HEK293 (cell line): ENCODE data around the gene PCBP1.

ENCODE experiments used
- CTCF ChIP-seq: fragments of 450-650 bp; formaldehyde crosslinking; IDR thresholded peaks from 2 replicates; pipeline ENCODE4 v1.5.1; 2016; ENCODE audit warnings: missing biosample characterization, missing genetic modification characterization
- PBX3 ChIP-seq: sonication (generic); formaldehyde crosslinking; IDR thresholded peaks from 2 replicates; pipeline ENCODE4 v1.8.1; 2022; ENCODE audit warnings: mild to moderate bottlenecking, moderate library complexity, missing genetic modification reagents
- SETDB1 ChIP-seq: IDR thresholded peaks from one replicate; pipeline ENCODE4 v1.6.1; 2017; ENCODE audit warnings: mild to moderate bottlenecking, low read length, moderate library complexity, mixed read lengths; ENCODE audit not compliant: insufficient read length
- ZEB2 ChIP-seq: fragments of 450-650 bp; formaldehyde crosslinking; IDR thresholded peaks from 2 replicates; pipeline ENCODE4 v1.5.1; 2016; ENCODE audit warnings: missing biosample characterization, missing genetic modification characterization
- ZNF23 ChIP-seq: fragments of 450-650 bp; formaldehyde crosslinking; IDR thresholded peaks from 2 replicates; pipeline ENCODE4 v1.5.1; 2016; ENCODE audit warnings: missing biosample characterization, missing genetic modification characterization, borderline replicate concordance
- ZNF274 ChIP-seq, 2 experiments: fragments of 200-500 bp in 1 of 2; fragments of 450-650 bp in 1 of 2; sonication (Bioruptor generic) in 1 of 2; formaldehyde crosslinking in 1 of 2; IDR thresholded peaks; 2 replicates each; pipeline versions ENCODE4 v1.5.1 to v1.6.1; 2014 to 2016; ENCODE audit warnings: borderline replicate concordance in 1 of 2, inconsistent platforms in 1 of 2, low read length in 1 of 2, missing biosample characterization in 1 of 2, missing genetic modification characterization in 1 of 2
- ZNF335 ChIP-seq: fragments of 450-650 bp; formaldehyde crosslinking; conservative IDR thresholded peaks from 2 replicates; pipeline ENCODE4 v1.5.1; 2016; ENCODE audit warnings: missing biosample characterization, missing genetic modification characterization
- ZNF398 ChIP-seq: fragments of 450-650 bp; formaldehyde crosslinking; IDR thresholded peaks from 2 replicates; pipeline ENCODE4 v1.5.1; 2017; ENCODE audit warnings: missing biosample characterization, missing genetic modification characterization
- ZNF501 ChIP-seq: fragments of 450-650 bp; formaldehyde crosslinking; IDR thresholded peaks from 2 replicates; pipeline ENCODE4 v1.5.1; 2016; ENCODE audit warnings: missing biosample characterization, missing genetic modification characterization
- ZNF549 ChIP-seq: fragments of 450-650 bp; IDR thresholded peaks from 2 replicates; pipeline ENCODE4 v1.5.1; 2018; ENCODE audit warnings: missing biosample characterization, missing genetic modification characterization, mild to moderate bottlenecking, inconsistent platforms, moderate library complexity
- ZNF571 ChIP-seq: fragments of 450-650 bp; formaldehyde crosslinking; IDR thresholded peaks from 2 replicates; pipeline ENCODE4 v1.5.0; 2017; ENCODE audit warnings: missing biosample characterization, missing genetic modification characterization
- ZNF837 ChIP-seq: fragments of 450-650 bp; formaldehyde crosslinking; IDR thresholded peaks from 2 replicates; pipeline ENCODE4 v1.5.1; 2016; ENCODE audit warnings: missing biosample characterization, missing genetic modification characterization

GRCh38 chr2:70089220-70089982 lies 2.1 kb downstream of the PCBP1 start:
- TF ChIP-seq ZEB2 (tag by site-specific recombination) (no peak), CTCF (no peak), PBX3 (CRISPR knock-in tag) (no peak), ZNF398 (tag by site-specific recombination) (no peak), ZNF274 (IDR thresholded peaks at IDR 0.05; ENCODE audit: low read length) (no peak), ZNF274 (tag by site-specific recombination; IDR thresholded peaks at IDR 0.05; ENCODE audit: borderline replicate concordance) (no peak), ZNF571 (tag by site-specific recombination) (no peak), ZNF549 (tag by site-specific recombination) (no peak), SETDB1 (no peak), ZNF501 (tag by site-specific recombination) (no peak), ZNF23 (no peak), ZNF837 (tag by site-specific recombination) (no peak), ZNF335 (tag by site-specific recombination) (no peak)
